Osteoblast (primary cell): ENCODE results near the gene ELN. TPM values are rescaled to one million over a fixed set of nuclear protein-coding genes. Genes with fewer than 3 reads are reported as not detected.
A peak's percentile ranks its signal among the peaks of the same experiment; 100 is the strongest.

Experiments
- DNase-seq: peaks from one replicate; pipeline ENCODE4 v3.0.0; 2011; ENCODE audit warnings: low spot score, mixed read lengths; ENCODE audit not compliant: insufficient read length; ENCODE audit errors: missing footprints
- H2AFZ ChIP-seq: 2 replicates; pipeline ENCODE4 v1.6.0; 2011; ENCODE audit warnings: mild to moderate bottlenecking, low read length
- H3K27ac ChIP-seq: 2 replicates; pipeline ENCODE4 v1.5.1; 2011; ENCODE audit warnings: mild to moderate bottlenecking, low read depth, low read length, moderate library complexity
- H3K27me3 ChIP-seq: 2 replicates; pipeline ENCODE4 v1.6.0; 2012; ENCODE audit warnings: mild to moderate bottlenecking, control low read depth, inconsistent platforms, low read length, moderate library complexity; ENCODE audit not compliant: insufficient read depth
- H3K36me3 ChIP-seq: 2 replicates; pipeline ENCODE4 v1.5.1; 2011; ENCODE audit warnings: mild to moderate bottlenecking, low read length, control low read depth, moderate library complexity; ENCODE audit not compliant: insufficient read depth
- H3K4me1 ChIP-seq: 2 replicates; pipeline ENCODE4 v1.5.1; 2011; ENCODE audit warnings: mild to moderate bottlenecking, low read length, control low read depth, moderate library complexity; ENCODE audit not compliant: insufficient read depth
- H3K4me2 ChIP-seq: 2 replicates; pipeline ENCODE4 v1.6.0; 2011; ENCODE audit warnings: mild to moderate bottlenecking, low read length; ENCODE audit not compliant: insufficient read depth
- H3K4me3 ChIP-seq: fragments of 200-600 bp; sonication (generic); 3 replicates; pipeline ENCODE4 v1.5.1; 2012; ENCODE audit warnings: mild to moderate bottlenecking, low read length, inconsistent platforms; ENCODE audit not compliant: insufficient read depth
- H3K79me2 ChIP-seq: 2 replicates; pipeline ENCODE4 v1.6.0; 2012; ENCODE audit warnings: mild to moderate bottlenecking, low read length, control low read depth, inconsistent platforms; ENCODE audit not compliant: insufficient read depth
- H3K9me3 ChIP-seq: 2 replicates; pipeline ENCODE4 v1.5.1; 2011; ENCODE audit warnings: low read depth, low read length, control low read depth
- H4K20me1 ChIP-seq: 2 replicates; pipeline ENCODE4 v1.6.0; 2012; ENCODE audit warnings: mild to moderate bottlenecking, low read length, control low read depth; ENCODE audit not compliant: insufficient read depth
- total RNA-seq: library from RNA; depleted of rRNA; stranded (reverse); fragments of >200 nt; gene quantifications from 2 replicates; pipeline ENCODE4 v1.2.3, GENCODE V29; 2012
- TF ChIP-seq, protein P1 (sequence below): IDR thresholded peaks from 2 replicates; pipeline ENCODE4 v1.5.1; 2011; ENCODE audit warnings: mild to moderate bottlenecking, low read depth, low read length, moderate library complexity; ENCODE audit errors: extremely low read depth

The ELN gene
- total RNA-seq, 1 donor: 69.1 TPM

- Histone ChIP-seq H3K79me2 (peaks cover 33% of the 10 kb centered on the region), H4K20me1 (peaks cover 2% of the 10 kb centered on the region), H2AFZ (peak overlapping the region; percentile 89), H3K4me3 (peak overlapping the region; percentile 33), H3K9me3 (peaks cover 7% of the 10 kb centered on the region), H3K27me3 (no peaks in the 10 kb centered on the region), H3K4me2 (peak overlapping the region; percentile 50), H3K27ac (peak overlapping the region; percentile 100), H3K4me1 (peaks cover 39% of the 10 kb centered on the region), H3K36me3 (peaks cover 51% of the 10 kb centered on the region)
- DNase-seq: peak; percentile 99
- TF ChIP-seq, protein P1, sequence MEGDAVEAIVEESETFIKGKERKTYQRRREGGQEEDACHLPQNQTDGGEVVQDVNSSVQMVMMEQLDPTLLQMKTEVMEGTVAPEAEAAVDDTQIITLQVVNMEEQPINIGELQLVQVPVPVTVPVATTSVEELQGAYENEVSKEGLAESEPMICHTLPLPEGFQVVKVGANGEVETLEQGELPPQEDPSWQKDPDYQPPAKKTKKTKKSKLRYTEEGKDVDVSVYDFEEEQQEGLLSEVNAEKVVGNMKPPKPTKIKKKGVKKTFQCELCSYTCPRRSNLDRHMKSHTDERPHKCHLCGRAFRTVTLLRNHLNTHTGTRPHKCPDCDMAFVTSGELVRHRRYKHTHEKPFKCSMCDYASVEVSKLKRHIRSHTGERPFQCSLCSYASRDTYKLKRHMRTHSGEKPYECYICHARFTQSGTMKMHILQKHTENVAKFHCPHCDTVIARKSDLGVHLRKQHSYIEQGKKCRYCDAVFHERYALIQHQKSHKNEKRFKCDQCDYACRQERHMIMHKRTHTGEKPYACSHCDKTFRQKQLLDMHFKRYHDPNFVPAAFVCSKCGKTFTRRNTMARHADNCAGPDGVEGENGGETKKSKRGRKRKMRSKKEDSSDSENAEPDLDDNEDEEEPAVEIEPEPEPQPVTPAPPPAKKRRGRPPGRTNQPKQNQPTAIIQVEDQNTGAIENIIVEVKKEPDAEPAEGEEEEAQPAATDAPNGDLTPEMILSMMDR: no peak
Observed at GRCh38 chr7:74097937-74098614, 70.1 kb downstream of the ELN start.

- H3K27me3 ChIP-seq: no peaks in the 10 kb centered on the region
- H3K27ac ChIP-seq: peak overlapping the region; percentile 100
- H3K4me3 ChIP-seq: no peak overlapping the region
- DNase-seq: no peak
- H3K9me3 ChIP-seq: peaks cover 7% of the 10 kb centered on the region
- no peak overlapping the region for H3K4me2 ChIP-seq
- no peak overlapping the region for H2AFZ ChIP-seq
- H3K79me2 ChIP-seq: peaks cover 37% of the 10 kb centered on the region
- TF ChIP-seq, protein P1: no peak
- H4K20me1 ChIP-seq: peaks cover 2% of the 10 kb centered on the region
- peaks cover 59% of the 10 kb centered on the region for H3K36me3 ChIP-seq
- peaks cover 30% of the 10 kb centered on the region for H3K4me1 ChIP-seq
Observed at GRCh38 chr7:74099031-74099430, 71.1 kb downstream of the ELN start.

DNA sequence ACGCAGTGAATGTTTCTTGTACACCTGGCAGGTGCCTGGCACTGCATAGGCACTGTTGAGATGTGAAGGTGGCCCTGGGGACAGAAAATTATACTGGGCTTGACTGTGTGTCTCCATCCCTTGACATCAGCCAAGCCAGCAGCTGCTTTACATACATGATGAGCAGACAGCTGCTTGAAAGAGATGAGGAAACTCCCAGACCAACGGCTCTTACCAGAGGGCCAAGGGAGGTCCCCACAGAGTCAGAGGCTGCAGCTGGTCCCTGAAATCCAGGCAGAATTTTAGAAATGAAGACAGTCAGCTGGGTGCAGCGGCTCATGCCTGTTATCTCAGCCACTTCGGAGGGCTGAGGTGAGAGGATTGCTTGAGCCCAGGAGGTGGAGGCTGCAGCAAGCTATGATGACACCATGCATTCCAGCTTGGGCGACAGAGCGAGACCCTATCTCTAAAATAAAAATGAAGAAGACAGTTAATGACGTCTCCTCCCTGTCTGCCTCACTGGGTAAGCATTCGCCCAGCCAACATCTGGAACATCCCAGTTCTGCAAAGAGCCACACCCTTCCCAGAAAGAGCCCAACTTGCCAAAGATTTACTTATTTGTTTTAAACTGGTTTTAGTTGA lies 73.2 kb downstream of the ELN start:
- peaks cover 16% of the 10 kb centered on the region for H3K4me1 ChIP-seq
- no peak overlapping the region for H3K4me2 ChIP-seq
- no peak overlapping the region for H2AFZ ChIP-seq
- peaks cover 7% of the 10 kb centered on the region for H3K9me3 ChIP-seq
- no peak for DNase-seq
- H3K36me3 ChIP-seq: peaks cover 70% of the 10 kb centered on the region
- H3K27me3 ChIP-seq: no peaks in the 10 kb centered on the region
- peaks cover 2% of the 10 kb centered on the region for H4K20me1 ChIP-seq
- H3K27ac ChIP-seq: no peak overlapping the region
- TF ChIP-seq, protein P1: no peak
- H3K79me2 ChIP-seq: peaks cover 24% of the 10 kb centered on the region
- H3K4me3 ChIP-seq: no peak overlapping the region

GRCh38 chr7:74103219-74103772 lies 75.3 kb downstream of the ELN start:
- TF ChIP-seq, protein P1: no peak
- peaks cover 2% of the 10 kb centered on the region for H4K20me1 ChIP-seq
- no peaks in the 10 kb centered on the region for H3K9me3 ChIP-seq
- DNase-seq: no peak
- H3K27ac ChIP-seq: no peak overlapping the region
- peaks cover 15% of the 10 kb centered on the region for H3K79me2 ChIP-seq
- no peak overlapping the region for H3K4me3 ChIP-seq
- H2AFZ ChIP-seq: no peak overlapping the region
- H3K36me3 ChIP-seq: peaks cover 75% of the 10 kb centered on the region
- H3K27me3 ChIP-seq: no peaks in the 10 kb centered on the region
- H3K4me2 ChIP-seq: no peak overlapping the region
- peaks cover 8% of the 10 kb centered on the region for H3K4me1 ChIP-seq
